ENCODE data around the gene PTK6. TPM values are rescaled to one million over a fixed set of nuclear protein-coding genes. Genes with fewer than 3 reads are reported as not detected.
A peak's percentile ranks its signal among the peaks of the same experiment; 100 is the strongest.

The PTK6 gene
- total and polyA plus RNA-seq, 2 of the 13 experiments (the other 11 are each of a cell fraction or from before 2014, with no cell fraction given): 0.08 TPM; not detected in 1

DNA sequence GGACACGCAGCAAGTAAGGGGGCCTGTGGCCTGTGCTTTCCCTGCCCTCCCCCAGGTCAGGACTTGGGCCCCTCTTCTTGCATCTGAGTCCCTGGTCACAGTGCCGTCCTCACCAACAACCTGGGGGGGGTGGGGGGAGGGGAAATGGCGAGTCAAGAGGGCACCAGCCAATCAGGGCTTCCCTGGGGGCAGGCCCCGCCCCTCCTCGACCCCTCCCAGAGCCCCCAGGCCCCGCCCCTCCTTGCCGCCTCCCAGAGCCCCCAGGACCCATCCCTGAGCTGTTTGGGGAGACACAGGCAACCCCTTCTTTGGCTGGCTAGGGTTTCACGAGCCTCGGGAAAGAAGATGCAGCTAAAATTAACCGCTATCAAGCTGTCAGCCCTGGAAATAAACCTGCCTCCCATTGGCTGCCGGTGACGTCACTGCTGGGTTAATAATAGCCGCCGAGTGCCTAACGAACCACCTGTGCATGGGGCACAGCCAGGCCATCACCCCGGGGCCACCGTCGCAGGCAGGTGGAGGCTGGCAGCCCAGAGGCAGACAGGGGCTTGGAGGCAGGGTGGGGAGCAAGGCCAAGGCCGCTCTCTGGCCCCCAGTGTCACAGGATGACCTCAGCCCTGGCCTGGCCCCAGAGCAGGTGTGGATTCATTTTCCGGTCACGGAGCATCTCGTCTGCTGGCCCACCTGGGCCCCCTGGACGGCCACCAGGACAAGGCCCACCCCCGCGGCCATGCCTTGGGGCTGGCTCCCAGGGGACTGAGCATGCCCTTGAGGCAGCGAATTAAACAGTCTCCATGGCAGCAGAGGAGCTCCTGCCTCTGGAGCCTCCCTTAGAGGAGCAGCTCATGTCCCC is 35.1 kb downstream of the PTK6 start:
- no peaks in the 10 kb centered on the region for H3K9me3 ChIP-seq (ENCODE audit: low read length)
- CTCF ChIA-PET (ENCODE audit: low intra/inter-chr PET ratio, low total read pairs): no interaction called here
- no peak overlapping the region for H3K27ac ChIP-seq (ENCODE audit: extremely low read length, insufficient read depth, low read length)
- no peak overlapping the region for H3K4me2 ChIP-seq (ENCODE audit: low read depth, low read length)
- 10% methylated on average over 20 of the region's 26 CpGs for WGBS (ENCODE audit: low lambda C conversion rate)
- no peaks in the 10 kb centered on the region; the same call in 1 of the 2 replicates for H4K20me1 ChIP-seq (ENCODE audit: insufficient read depth, low read length)
- intact Hi-C loops (cut with micrococcal nuclease; ENCODE audit: unreplicated experiment) (no loop called here), in situ Hi-C loops (cut with HindIII; ENCODE audit: extremely low pct_ligation_motif_present, low pct_unique_long_range_greater_than_20kb) (no loop called here)
- no peak for TF ChIP-seq CEBPB (IDR thresholded peaks at IDR 0.05; ENCODE audit: borderline replicate concordance, low read depth, low read length)
- TF ChIP-seq RARA (CRISPR knock-in tag; IDR thresholded peaks at IDR 0.05): no peak
- peak; percentile 98 for TF ChIP-seq CREB1 (IDR thresholded peaks at IDR 0.05)
- no peak for TF ChIP-seq CREB1 (CRISPR knock-in tag; IDR thresholded peaks at IDR 0.05)
- peak; percentile 96 for TF ChIP-seq ATF7 (IDR thresholded peaks at IDR 0.05)
- no peak for TF ChIP-seq ATF7 (CRISPR knock-in tag; IDR thresholded peaks at IDR 0.05)
- H3K9ac ChIP-seq (ENCODE audit: insufficient read depth, low read depth, low read length): no peak overlapping the region
- H3K4me1 ChIP-seq (ENCODE audit: insufficient read depth, low read length): no peaks in the 10 kb centered on the region
- POLR2A ChIA-PET: no interaction called here
- FAIRE-seq (no peak), ATAC-seq (peak; percentile 7; the same call in 2 of the 3 replicates), DNase-seq (ENCODE audit: low spot score) (no peak)
- H3K4me3 ChIP-seq (replicated peaks in 1 of 3; ENCODE audit: insufficient read depth in 1 of 3, low read depth in 2 of 3, low read length in 3 of 3): no peak overlapping the region
- H2AFZ ChIP-seq (ENCODE audit: low read length): no peak overlapping the region
- no TSS peak for BruUV-seq (replicated peaks)
- H3K27me3 ChIP-seq (ENCODE audit: control insufficient read depth in 1 of 2, insufficient read depth in 2 of 2, low read length in 2 of 2): peaks cover 36 to 89% of the 10 kb centered on the region in 2 experiments
- no peaks in the 10 kb centered on the region for H3K36me3 ChIP-seq (replicated peaks in 1 of 2; ENCODE audit: control insufficient read depth in 1 of 2, insufficient read depth in 2 of 2, low read length in 2 of 2)
- no peaks in the 10 kb centered on the region for H3K79me2 ChIP-seq (ENCODE audit: insufficient read depth, low read length)

- Histone ChIP-seq H3K4me1 (ENCODE audit: insufficient read depth, low read length) (0 out of 2 replicates have a peak, but pooled peaks cover 4% of the 10 kb centered on the region), H3K9ac (ENCODE audit: insufficient read depth, low read depth, low read length) (no peak overlapping the region), H3K36me3 (replicated peaks in 1 of 2; ENCODE audit: control insufficient read depth in 1 of 2, insufficient read depth in 2 of 2, low read length in 2 of 2) (no peaks in the 10 kb centered on the region), H3K27me3 (ENCODE audit: control insufficient read depth in 1 of 2, insufficient read depth in 2 of 2, low read length in 2 of 2) (peaks cover 42 to 89% of the 10 kb centered on the region in 2 experiments), H3K4me2 (ENCODE audit: low read depth, low read length) (no peak overlapping the region), H3K9me3 (ENCODE audit: low read length) (no peaks in the 10 kb centered on the region), H3K4me3 (replicated peaks in 1 of 3; ENCODE audit: insufficient read depth in 1 of 3, low read depth in 2 of 3, low read length in 3 of 3) (no peak overlapping the region), H3K27ac (ENCODE audit: extremely low read length, insufficient read depth, low read length) (no peak overlapping the region), H2AFZ (ENCODE audit: low read length) (no peak overlapping the region), H3K79me2 (ENCODE audit: insufficient read depth, low read length) (no peaks in the 10 kb centered on the region), H4K20me1 (ENCODE audit: insufficient read depth, low read length) (no peaks in the 10 kb centered on the region; the same call in 1 of the 2 replicates)
- POLR2A ChIA-PET: no interaction called here
- WGBS (ENCODE audit: low lambda C conversion rate): 39% methylated on average over 26 of the region's 27 CpGs
- FAIRE-seq: no peak
- DNase-seq (ENCODE audit: low spot score): no peak
- in situ Hi-C loops (cut with HindIII; ENCODE audit: extremely low pct_ligation_motif_present, low pct_unique_long_range_greater_than_20kb): no loop called here
- intact Hi-C loops (cut with micrococcal nuclease; ENCODE audit: unreplicated experiment): no loop called here
- no peak for ATAC-seq
- BruUV-seq (replicated peaks): no TSS peak
- CTCF ChIA-PET (ENCODE audit: low intra/inter-chr PET ratio, low total read pairs): no interaction called here
- TF ChIP-seq, protein P1, sequence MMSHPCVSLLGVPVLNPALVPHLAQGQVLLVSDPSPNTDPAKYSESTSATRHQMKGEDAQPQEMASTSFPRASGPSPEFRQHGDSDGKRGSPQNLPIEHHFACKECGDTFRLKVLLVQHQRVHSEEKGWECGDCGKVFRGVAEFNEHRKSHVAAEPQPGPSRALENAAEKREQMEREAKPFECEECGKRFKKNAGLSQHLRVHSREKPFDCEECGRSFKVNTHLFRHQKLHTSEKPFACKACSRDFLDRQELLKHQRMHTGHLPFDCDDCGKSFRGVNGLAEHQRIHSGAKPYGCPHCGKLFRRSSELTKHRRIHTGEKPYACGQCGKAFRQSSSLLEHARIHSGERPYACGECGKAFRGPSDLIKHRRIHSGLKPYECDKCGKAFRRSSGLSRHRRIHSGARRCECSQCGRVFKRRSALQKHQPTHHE (CRISPR knock-in tag; IDR thresholded peaks at IDR 0.05; ENCODE audit: borderline replicate concordance): no peak
- TF ChIP-seq ZNF768 (CRISPR knock-in tag; IDR thresholded peaks at IDR 0.05): peak; percentile 96
- 0 out of 2 replicates have a peak, but pooled peaks have one; percentile 41 for TF ChIP-seq EZH2 (conservative IDR thresholded peaks at IDR 0.05; ENCODE audit: low read depth, low read length)
Measured at GRCh38 chr20:63500902-63501817, 36.0 kb downstream of the PTK6 start.

Data from HepG2 (cell line).